AG08395 (cell line): ENCODE data around the gene PARP3.
"Not testable (repeated sequence)": the region's sequence is repeated elsewhere in the genome, so short reads cannot be mapped to it uniquely, and the experiment has no call there.

Experiments used
- DNase-seq: peaks from one replicate; pipeline ENCODE4 v3.0.0; 2012; ENCODE audit warnings: mixed read lengths, low spot score

Gene PARP3

DNA sequence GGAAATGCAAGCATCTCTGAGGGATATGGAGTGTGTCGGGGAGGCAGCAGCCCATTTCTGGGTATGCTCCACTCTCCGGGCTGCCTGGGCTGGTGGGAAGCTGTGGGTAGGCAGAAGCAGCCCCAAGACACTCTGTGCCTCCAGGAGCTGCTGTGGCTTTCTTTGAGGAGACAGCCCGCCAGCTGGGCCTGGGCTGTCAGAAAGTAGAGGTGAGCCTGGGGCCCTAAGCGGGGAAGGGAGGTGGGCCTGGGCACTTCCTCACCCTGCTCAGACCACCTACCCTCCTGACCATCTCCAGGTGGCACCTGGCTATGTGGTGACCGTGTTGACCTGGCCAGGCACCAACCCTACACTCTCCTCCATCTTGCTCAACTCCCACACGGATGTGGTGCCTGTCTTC, 42.9 kb downstream of the PARP3 start:
- no peak for DNase-seq

DNA sequence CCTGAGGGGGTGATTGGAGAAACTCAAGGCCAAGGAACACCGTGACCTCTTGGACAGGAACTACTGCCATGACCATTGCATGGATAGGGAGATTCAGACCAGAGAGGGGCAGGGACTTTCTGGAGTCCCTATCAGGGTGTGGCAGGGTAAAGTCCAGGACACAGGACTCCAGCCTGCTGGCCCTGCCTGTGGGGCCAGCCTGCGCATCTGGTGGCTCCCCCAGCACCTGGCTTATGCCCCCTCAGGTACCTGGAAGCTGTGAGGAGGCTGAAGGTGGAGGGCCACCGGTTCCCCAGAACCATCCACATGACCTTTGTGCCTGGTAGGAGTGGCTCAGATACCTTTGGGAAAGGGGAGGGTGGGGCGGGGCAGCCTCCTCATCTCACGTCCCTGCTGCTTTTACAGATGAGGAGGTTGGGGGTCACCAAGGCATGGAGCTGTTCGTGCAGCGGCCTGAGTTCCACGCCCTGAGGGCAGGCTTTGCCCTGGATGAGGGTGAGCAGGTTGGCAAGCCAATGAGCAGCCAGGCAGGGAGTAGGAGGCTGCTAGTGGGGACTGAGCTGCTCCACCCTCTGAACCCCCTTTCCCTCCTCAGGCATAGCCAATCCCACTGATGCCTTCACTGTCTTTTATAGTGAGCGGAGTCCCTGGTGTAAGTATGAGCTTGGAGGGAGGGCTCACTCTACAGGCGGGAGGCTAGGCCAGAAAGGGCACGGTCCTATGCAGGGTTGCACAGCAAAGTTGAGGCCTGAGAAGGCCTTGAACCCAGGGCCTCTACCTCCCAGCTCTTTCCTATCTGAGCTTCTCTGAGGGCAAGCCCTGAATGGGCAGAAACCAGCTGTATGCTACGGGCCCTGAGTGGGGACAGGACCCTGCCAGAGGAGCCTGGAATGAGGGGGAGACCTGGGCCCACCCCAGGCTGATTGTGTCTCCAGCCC, 44.1 kb downstream of the PARP3 start:
- no peak for DNase-seq

- DNase-seq, result no peak
Measured at GRCh38 chr3:51987568-51987967, 45.4 kb downstream of the PARP3 start.

DNA sequence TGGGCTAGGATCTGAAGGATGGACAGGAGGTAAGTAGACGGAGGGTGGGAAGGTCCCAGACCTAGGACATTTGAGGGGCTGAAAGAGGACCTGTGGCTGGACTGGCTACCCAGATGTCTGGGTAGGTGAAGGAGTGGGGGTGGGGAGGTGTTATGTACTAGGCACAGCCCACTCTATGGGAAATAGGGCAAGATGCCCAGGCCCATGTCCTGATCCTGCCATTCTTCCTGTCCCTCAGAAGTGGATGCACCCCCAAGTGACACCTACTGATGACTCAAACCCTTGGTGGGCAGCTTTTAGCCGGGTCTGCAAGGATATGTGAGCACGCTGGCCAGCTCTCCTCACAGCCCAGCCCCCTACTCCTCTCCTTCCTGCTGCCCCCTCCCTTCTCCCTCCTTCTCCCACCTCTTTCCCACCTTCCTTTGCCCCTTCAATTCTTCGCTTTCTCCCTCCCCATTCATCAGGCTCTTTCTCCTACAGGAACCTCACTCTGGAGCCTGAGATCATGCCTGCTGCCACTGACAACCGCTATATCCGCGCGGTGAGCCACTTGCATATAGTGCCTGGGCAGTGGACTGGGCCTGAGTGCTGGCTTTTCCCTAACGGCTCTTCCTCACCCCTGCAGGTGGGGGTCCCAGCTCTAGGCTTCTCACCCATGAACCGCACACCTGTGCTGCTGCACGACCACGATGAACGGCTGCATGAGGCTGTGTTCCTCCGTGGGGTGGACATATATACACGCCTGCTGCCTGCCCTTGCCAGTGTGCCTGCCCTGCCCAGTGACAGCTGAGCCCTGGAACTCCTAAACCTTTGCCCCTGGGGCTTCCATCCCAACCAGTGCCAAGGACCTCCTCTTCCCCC, 46.4 kb downstream of the PARP3 start:
- DNase-seq, result no peak

- DNase-seq, result not testable (repeated sequence)
Measured at GRCh38 chr3:51990501-51990971, 48.4 kb downstream of the PARP3 start.

- DNase-seq, result no peak
Measured at GRCh38 chr3:51992017-51992682, 50.0 kb downstream of the PARP3 start.

DNA sequence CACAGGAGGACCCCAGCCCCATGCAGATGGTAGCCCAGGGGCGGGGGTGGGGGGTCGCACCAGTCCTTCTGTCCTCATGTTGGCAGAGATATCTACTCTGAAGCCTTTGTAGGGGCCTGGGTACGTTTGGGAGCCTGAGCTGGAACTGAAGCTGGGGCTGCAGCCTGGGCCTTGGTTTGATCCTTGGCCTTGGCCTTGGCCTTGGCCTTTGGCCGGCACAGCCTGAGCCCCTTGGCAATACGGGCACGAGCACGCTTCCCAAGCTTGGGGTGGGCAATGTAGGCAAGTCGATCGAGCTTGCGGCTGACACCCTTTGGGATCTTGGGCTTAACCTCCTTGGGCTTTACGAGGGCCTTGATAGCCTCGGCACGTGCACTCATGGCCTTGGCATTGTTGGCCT, 51.5 kb downstream of the PARP3 start:
- DNase-seq, result not testable (repeated sequence)

DNA sequence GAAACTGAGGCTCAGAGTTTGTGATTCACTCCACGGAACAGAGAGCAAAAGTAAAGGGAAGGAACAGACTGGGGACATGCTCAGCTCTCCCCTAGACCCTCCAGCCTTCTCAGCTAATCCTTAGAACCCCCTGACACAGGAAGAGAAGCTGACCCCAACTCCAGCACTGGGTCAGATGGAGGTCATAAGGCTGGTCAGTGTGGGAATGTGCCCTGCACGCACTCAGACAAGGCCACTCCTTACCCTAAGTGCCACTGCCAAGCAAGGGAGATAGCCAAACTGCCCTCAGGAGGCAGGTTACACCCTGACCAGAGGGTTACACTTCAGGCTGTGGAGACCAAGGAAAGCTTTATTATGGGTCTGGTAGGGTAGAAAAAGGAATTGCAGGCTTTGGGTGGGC, 52.4 kb downstream of the PARP3 start:
- no peak for DNase-seq

DNA sequence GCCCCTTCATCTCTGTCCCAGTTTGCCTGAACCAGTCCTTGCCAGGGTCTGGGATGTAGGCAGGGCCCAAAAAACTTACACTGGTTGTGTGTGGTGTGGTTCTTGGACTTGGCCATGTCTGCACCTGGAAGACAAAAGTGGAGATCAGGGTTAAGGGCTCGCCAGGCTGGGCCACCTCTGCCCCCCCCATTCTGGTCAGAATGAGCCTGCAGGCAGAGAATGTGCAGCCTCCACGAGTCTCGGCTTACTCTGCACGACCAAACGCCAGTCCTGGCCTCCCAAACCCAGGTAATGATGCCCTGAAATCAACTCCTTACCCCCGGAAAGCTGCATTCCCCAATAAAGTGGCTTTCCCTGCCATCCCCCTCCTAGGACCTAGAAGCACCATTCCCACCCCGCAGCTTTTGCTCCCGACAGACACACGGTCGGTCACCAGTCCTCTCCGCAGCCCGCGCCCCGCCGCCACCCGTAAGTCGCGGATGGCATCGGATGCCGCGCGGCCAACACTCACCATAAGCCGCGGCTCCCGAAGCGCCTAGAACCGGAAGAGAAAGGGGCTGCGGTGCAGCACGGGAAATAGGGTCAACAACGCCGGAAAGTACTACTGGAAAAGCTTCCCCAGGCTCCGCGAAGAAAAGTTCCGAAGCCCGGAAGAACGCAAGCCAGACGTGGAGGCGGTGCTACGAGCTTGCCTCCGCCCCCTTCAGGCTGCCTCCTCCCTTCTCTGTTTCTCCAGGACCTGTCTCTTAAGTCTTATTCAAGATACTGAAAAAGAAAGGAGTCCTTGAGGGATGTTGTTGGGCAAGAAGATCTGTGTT, 53.4 kb downstream of the PARP3 start, which contains the start of gene RPL29:
RPL29 (minus strand) TSS at position 550 of the 818 bp plus-strand sequence; CDS start at position 116, 434 bp downstream.
- peak; percentile 97 for DNase-seq

DNA sequence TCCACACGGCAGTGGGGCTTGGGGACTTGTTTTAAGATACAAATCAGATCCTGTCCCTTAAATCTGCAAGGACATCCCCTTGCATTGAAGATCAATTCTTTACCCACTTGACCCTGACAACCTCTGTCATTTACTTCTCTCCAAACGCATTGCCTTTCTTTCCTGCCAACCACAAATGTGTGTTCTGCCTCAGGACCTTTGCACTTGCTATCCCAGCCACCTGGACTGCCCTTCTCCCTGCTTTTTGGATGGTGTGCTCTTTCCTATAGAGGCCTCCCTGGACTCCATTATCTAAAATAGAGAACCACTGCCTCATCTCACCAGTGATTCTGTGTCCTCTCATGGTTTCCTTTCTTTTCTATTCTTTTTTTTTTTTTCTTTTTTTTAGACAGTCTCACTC, 55.0 kb downstream of the PARP3 start:
- DNase-seq, result no peak

- DNase-seq, result no peak
Measured at GRCh38 chr3:51997935-51998596, 55.9 kb downstream of the PARP3 start.
